GM06990 (cell line): ENCODE results near the gene ABCC3.

Experiments used
- DNase-seq: peaks from one replicate; pipeline ENCODE4 v3.0.0-alpha.2; 2011; ENCODE audit not compliant: insufficient read length; ENCODE audit errors: extremely low read depth
- H3K27me3 ChIP-seq: replicated peaks from 2 replicates; pipeline ENCODE4 v1.6.0; 2011; ENCODE audit warnings: low read length; ENCODE audit not compliant: control insufficient read depth, insufficient read depth
- H3K36me3 ChIP-seq: 2 replicates; pipeline ENCODE4 v1.5.1; 2011; ENCODE audit warnings: low read length; ENCODE audit not compliant: control insufficient read depth, insufficient read depth
- H3K4me3 ChIP-seq: replicated peaks from 2 replicates; pipeline ENCODE4 v1.5.1; 2011; ENCODE audit warnings: low read depth, mild to moderate bottlenecking, control low read depth, low read length
- TF ChIP-seq, protein P1 (sequence below): IDR thresholded peaks from 2 replicates; pipeline ENCODE4 v1.5.1; 2011; ENCODE audit warnings: low read length, control low read depth, mild to moderate bottlenecking, inconsistent platforms; ENCODE audit not compliant: insufficient read depth, poor library complexity, severe bottlenecking

ABCC3 gene

DNA sequence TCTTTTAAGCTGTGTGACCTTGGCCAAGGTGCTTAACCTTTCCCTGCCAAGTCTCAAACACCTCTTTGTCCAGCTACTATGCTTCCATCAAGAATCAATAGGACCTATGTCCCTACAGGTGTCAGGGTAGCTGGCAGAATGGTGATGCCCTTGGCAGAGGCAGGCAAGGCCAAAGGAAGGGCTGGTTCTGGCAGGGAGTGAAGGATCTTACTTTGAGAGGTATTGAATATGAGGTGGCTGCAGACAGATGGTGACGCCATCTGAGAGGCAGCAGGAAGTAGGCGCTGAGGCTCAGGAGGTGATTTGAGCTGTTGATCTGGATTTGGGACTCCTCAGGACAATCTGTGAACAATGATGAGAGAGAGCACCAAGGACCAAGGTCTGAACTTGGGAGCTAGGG, 12.5 kb downstream of the ABCC3 start:
- H3K36me3 ChIP-seq = no peaks in the 10 kb centered on the region
- H3K4me3 ChIP-seq = no peak overlapping the region
- TF ChIP-seq, protein P1, sequence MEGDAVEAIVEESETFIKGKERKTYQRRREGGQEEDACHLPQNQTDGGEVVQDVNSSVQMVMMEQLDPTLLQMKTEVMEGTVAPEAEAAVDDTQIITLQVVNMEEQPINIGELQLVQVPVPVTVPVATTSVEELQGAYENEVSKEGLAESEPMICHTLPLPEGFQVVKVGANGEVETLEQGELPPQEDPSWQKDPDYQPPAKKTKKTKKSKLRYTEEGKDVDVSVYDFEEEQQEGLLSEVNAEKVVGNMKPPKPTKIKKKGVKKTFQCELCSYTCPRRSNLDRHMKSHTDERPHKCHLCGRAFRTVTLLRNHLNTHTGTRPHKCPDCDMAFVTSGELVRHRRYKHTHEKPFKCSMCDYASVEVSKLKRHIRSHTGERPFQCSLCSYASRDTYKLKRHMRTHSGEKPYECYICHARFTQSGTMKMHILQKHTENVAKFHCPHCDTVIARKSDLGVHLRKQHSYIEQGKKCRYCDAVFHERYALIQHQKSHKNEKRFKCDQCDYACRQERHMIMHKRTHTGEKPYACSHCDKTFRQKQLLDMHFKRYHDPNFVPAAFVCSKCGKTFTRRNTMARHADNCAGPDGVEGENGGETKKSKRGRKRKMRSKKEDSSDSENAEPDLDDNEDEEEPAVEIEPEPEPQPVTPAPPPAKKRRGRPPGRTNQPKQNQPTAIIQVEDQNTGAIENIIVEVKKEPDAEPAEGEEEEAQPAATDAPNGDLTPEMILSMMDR = no peak
- no peak for DNase-seq
- no peaks in the 10 kb centered on the region; the same call in 1 of the 2 replicates for H3K27me3 ChIP-seq

DNA sequence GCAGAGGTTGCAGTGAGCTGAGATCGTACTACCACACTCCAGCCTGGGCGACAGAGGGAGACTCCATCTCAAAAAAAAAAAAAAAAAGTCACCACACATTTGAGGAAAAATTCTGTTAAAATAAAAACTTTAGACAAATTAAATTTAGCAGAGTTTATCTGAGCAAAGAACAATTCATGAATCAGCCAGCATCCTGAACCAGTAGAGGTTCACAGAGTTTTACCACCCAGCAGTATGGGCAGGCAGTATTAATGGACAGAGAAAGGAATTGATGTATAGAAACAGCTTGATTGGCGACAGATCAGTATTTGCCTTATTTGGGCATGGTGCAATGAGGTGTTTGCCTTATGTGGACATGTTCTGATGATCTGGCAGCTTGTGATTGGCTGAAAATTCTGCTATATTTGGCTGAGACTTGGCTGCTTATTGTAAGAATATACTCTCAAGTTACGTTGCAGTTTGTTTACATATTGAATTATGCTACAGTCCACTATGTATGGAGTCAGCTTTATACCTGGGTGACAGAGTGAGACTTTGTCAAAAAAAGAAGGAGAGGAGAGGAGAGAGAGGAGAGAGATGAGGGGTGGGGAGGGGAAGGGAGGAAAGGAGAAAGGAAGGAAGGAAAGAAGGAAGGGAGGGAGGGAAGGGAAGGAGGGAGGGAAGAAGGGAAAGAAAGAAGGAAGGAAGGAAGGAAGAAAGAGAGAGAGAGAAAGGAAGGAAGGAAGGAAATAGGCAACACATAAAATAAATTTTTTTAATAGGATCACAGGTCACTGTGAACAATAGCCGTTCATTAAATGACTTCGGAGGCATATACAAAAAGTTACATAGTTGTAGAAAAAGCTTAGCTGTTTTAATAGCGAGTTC, 14.6 kb downstream of the ABCC3 start:
- TF ChIP-seq, protein P1 = no peak
- H3K27me3 ChIP-seq = no peaks in the 10 kb centered on the region; the same call in 1 of the 2 replicates
- no peak for DNase-seq
- H3K36me3 ChIP-seq = no peaks in the 10 kb centered on the region
- no peak overlapping the region for H3K4me3 ChIP-seq

- TF ChIP-seq, protein P1 = no peak
- Histone ChIP-seq H3K4me3 (no peak overlapping the region), H3K36me3 (no peaks in the 10 kb centered on the region), H3K27me3 (no peaks in the 10 kb centered on the region; the same call in 1 of the 2 replicates)
- no peak for DNase-seq
These were observed 17.0 kb downstream of the ABCC3 start for GRCh38 chr17:50651661-50652060.

DNA sequence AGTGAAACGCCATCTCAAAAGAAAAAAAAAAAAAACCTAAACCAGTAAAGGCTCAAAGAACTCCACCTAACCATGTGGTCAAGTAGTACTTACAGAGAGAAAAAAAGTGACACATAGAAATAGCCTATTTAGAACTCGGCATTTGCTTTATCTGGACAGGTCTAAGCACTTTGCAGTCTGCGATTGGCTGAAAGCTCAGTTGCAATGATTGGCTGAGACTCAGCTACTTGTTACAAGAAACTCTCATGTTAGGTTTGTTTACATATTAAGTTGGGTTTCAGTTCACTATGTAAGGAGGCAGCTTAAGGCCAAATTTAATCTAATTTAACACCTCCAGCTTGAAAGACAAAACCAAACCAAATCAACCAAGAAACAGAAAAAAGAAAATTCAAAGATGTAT, 19.1 kb downstream of the ABCC3 start:
- no peak for DNase-seq
- TF ChIP-seq, protein P1 = no peak
- Histone ChIP-seq H3K36me3 (no peaks in the 10 kb centered on the region), H3K4me3 (no peak overlapping the region), H3K27me3 (no peaks in the 10 kb centered on the region; the same call in 1 of the 2 replicates)

- Histone ChIP-seq H3K4me3 (no peak overlapping the region), H3K27me3 (no peaks in the 10 kb centered on the region; the same call in 1 of the 2 replicates), H3K36me3 (no peaks in the 10 kb centered on the region)
- DNase-seq = no peak
- TF ChIP-seq, protein P1 = no peak
These were observed 21.8 kb downstream of the ABCC3 start for GRCh38 chr17:50656509-50656908.
